OCI-LY1 (cell line): ENCODE data around the gene SDK1.

Experiments used
- H2AFZ ChIP-seq: fragments of 200-600 bp; sonication (generic), shearing (Covaris generic); 2 replicates; pipeline ENCODE4 v1.6.0; 2014; ENCODE audit warnings: antibody characterized with exemption, mild to moderate bottlenecking, low read length
- H3F3A ChIP-seq: fragments of 200-600 bp; sonication (generic), shearing (Covaris generic); 2 replicates; pipeline ENCODE4 v1.6.0; 2014; ENCODE audit warnings: mild to moderate bottlenecking, antibody characterized with exemption, low read length, moderate library complexity; ENCODE audit not compliant: insufficient read depth
- H3K27ac ChIP-seq: fragments of 200-600 bp; sonication (generic); 2 replicates; pipeline ENCODE4 v1.5.1; 2014; ENCODE audit warnings: low read length, mixed run types, mild to moderate bottlenecking, low read depth; ENCODE audit not compliant: poor library complexity, severe bottlenecking
- H3K27me3 ChIP-seq: fragments of 200-600 bp; sonication (generic); 2 replicates; pipeline ENCODE4 v1.6.0; 2014; ENCODE audit warnings: antibody characterized with exemption, mild to moderate bottlenecking, low read length, moderate library complexity; ENCODE audit not compliant: insufficient read depth
- H3K36me3 ChIP-seq: fragments of 200-600 bp; sonication (generic); 2 replicates; pipeline ENCODE4 v1.6.1; 2014; ENCODE audit warnings: mild to moderate bottlenecking, antibody characterized with exemption, low read length, moderate library complexity, mixed read lengths; ENCODE audit not compliant: insufficient read depth
- H3K4me1 ChIP-seq: fragments of 200-600 bp; sonication (generic); 2 replicates; pipeline ENCODE4 v1.5.1; 2014; ENCODE audit warnings: mild to moderate bottlenecking, low read length, moderate library complexity; ENCODE audit not compliant: insufficient read depth, severe bottlenecking
- H3K4me2 ChIP-seq: fragments of 200-600 bp; sonication (generic), shearing (Covaris generic); 2 replicates; pipeline ENCODE4 v1.6.1; 2014; ENCODE audit warnings: low read length
- H3K4me3 ChIP-seq: fragments of 200-600 bp; sonication (generic); 2 replicates; pipeline ENCODE4 v1.5.1; 2014; ENCODE audit warnings: low read length, low read depth, mild to moderate bottlenecking, mixed read lengths; ENCODE audit not compliant: poor library complexity, severe bottlenecking
- H3K79me2 ChIP-seq: fragments of 200-600 bp; shearing (Covaris generic); 2 replicates; pipeline ENCODE4 v1.6.1; 2016; ENCODE audit warnings: mixed run types, low read length, mixed read lengths; ENCODE audit not compliant: insufficient read depth
- H3K9ac ChIP-seq: fragments of 200-600 bp; sonication (generic), shearing (Covaris generic); 2 replicates; pipeline ENCODE4 v1.6.1; 2014; ENCODE audit warnings: mild to moderate bottlenecking, low read length, mixed read lengths
- H3K9me2 ChIP-seq: fragments of 200-600 bp; sonication (generic), shearing (Covaris generic); 2 replicates; pipeline ENCODE4 v1.6.1; 2014; ENCODE audit warnings: low read depth, mild to moderate bottlenecking, low read length, mixed read lengths
- H3K9me3 ChIP-seq: fragments of 200-600 bp; shearing (Covaris generic); 2 replicates; pipeline ENCODE4 v1.6.1; 2014; ENCODE audit warnings: low read length, mixed read lengths
- H4K20me1 ChIP-seq: fragments of 200-600 bp; sonication (generic), shearing (Covaris generic); 2 replicates; pipeline ENCODE4 v1.6.0; 2016; ENCODE audit warnings: mild to moderate bottlenecking, low read length; ENCODE audit not compliant: insufficient read depth
- CTCF ChIP-seq: fragments of 200-600 bp; sonication (generic), shearing (Covaris generic); IDR thresholded peaks from 2 replicates; pipeline ENCODE4 v1.5.1; 2017; ENCODE audit warnings: mild to moderate bottlenecking, antibody characterized with exemption, low read length, moderate library complexity, mixed read lengths
- EZH2 ChIP-seq: fragments of 200-600 bp; sonication (generic), shearing (Covaris generic); IDR thresholded peaks from 2 replicates; pipeline ENCODE4 v1.8.0; 2017; ENCODE audit warnings: borderline replicate concordance, mixed run types, mild to moderate bottlenecking, antibody characterized with exemption, low read length, moderate library complexity, mixed read lengths

The SDK1 gene

GRCh38 chr7:4066206-4066605 is 765.2 kb downstream of the SDK1 start:
- H3F3A ChIP-seq, result no peaks in the 10 kb centered on the region
- no peak overlapping the region for H3K9ac ChIP-seq
- H3K27ac ChIP-seq, result no peak overlapping the region
- no peaks in the 10 kb centered on the region for H3K9me2 ChIP-seq
- H3K4me2 ChIP-seq, result no peak overlapping the region
- H3K4me1 ChIP-seq, result peaks cover 5% of the 10 kb centered on the region
- no peak overlapping the region for H3K4me3 ChIP-seq
- H2AFZ ChIP-seq, result no peak overlapping the region
- H4K20me1 ChIP-seq, result no peaks in the 10 kb centered on the region
- no peaks in the 10 kb centered on the region for H3K79me2 ChIP-seq
- H3K9me3 ChIP-seq, result no peaks in the 10 kb centered on the region
- H3K36me3 ChIP-seq, result peaks cover 20% of the 10 kb centered on the region
- no peaks in the 10 kb centered on the region for H3K27me3 ChIP-seq
- TF ChIP-seq EZH2, result no peak
- TF ChIP-seq CTCF, result no peak

DNA sequence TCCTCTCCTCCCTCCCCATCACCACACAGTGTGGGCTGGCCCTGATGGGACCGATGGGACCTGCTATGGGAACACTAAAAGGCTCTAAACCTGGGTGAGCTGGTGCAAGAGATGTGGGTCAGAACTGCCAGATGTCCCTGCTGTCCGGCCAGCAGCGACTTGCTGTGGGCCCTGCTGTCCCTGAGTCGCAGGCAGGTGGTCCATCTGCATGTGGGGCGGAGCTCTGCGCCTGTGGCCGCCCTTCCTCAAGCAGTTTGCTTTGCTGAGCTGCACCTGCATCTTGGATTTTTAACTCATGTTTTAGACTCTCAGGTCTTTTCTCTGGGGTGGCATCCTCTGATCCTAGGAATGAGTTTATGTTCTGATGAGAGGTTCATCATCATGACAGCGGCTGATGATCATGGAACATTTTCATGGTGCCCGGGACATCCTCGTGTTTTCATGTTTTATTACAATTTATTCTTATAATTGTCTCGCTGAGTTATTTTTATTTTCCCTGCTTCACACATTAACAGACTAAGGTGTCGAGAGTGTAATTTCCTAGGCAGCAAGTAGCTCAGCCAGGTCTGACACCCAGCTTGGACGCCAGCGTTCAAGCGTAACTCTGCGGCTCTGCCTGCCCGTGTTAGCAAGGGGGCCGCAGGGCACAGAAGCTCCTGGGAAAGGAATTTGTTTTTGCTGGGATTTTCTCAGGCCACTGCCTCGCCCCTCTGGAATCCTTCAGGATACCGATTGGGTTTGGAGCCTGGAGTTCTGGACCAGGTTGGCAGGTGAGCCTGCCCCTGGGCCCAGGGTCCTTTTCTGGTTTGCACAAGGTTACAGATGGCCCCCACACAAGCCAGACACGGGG is 765.8 kb downstream of the SDK1 start:
- Histone ChIP-seq H2AFZ (no peak overlapping the region), H3F3A (no peaks in the 10 kb centered on the region), H3K9me3 (no peaks in the 10 kb centered on the region), H3K9me2 (no peaks in the 10 kb centered on the region), H3K9ac (no peak overlapping the region), H3K4me1 (peaks cover 5% of the 10 kb centered on the region), H3K36me3 (peaks cover 20% of the 10 kb centered on the region), H4K20me1 (no peaks in the 10 kb centered on the region), H3K27me3 (no peaks in the 10 kb centered on the region), H3K4me3 (no peak overlapping the region), H3K4me2 (no peak overlapping the region), H3K79me2 (no peaks in the 10 kb centered on the region), H3K27ac (no peak overlapping the region)
- TF ChIP-seq CTCF, result no peak

DNA sequence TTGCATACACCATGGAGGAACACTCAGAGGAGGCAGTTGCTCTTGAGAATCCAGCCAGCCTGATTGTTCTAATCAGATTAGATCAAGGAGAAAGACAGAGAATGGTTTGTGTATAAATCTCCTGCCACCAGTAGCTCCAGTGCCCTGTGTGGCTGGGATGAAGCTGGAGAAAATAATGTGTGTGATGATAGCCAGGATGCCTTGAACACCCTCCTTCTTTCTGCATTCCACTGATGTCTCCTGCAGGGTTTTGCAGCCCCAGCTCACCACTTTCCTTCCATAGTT is 766.4 kb downstream of the SDK1 start:
- no peaks in the 10 kb centered on the region for H3K27me3 ChIP-seq
- no peak overlapping the region for H3K4me2 ChIP-seq
- H2AFZ ChIP-seq, result no peak overlapping the region
- H3K9ac ChIP-seq, result no peak overlapping the region
- no peaks in the 10 kb centered on the region for H3K9me3 ChIP-seq
- TF ChIP-seq CTCF, result no peak
- no peak for TF ChIP-seq EZH2
- H3K4me1 ChIP-seq, result peaks cover 5% of the 10 kb centered on the region
- no peak overlapping the region for H3K4me3 ChIP-seq
- H3K27ac ChIP-seq, result no peak overlapping the region
- peaks cover 17% of the 10 kb centered on the region for H3K36me3 ChIP-seq
- H3K79me2 ChIP-seq, result no peaks in the 10 kb centered on the region
- H4K20me1 ChIP-seq, result no peaks in the 10 kb centered on the region
- no peaks in the 10 kb centered on the region for H3K9me2 ChIP-seq
- no peaks in the 10 kb centered on the region for H3F3A ChIP-seq
